HG03457 (cell line): ENCODE results near the gene RAD52.

Experiments used
- ATAC-seq: cut with Tn5 transposase; IDR thresholded peaks from one replicate; pipeline ENCODE4 v1.9.1; 2021; ENCODE audit warnings: moderate number of reproducible peaks; ENCODE audit not compliant: unreplicated experiment

RAD52 gene

GRCh38 chr12:916240-916639 lies 33.3 kb downstream of the RAD52 start:
- ATAC-seq = no peak

GRCh38 chr12:915090-915489 lies 34.4 kb downstream of the RAD52 start:
- no peak for ATAC-seq

GRCh38 chr12:913919-914698 lies 35.4 kb downstream of the RAD52 start:
- ATAC-seq = no peak

DNA sequence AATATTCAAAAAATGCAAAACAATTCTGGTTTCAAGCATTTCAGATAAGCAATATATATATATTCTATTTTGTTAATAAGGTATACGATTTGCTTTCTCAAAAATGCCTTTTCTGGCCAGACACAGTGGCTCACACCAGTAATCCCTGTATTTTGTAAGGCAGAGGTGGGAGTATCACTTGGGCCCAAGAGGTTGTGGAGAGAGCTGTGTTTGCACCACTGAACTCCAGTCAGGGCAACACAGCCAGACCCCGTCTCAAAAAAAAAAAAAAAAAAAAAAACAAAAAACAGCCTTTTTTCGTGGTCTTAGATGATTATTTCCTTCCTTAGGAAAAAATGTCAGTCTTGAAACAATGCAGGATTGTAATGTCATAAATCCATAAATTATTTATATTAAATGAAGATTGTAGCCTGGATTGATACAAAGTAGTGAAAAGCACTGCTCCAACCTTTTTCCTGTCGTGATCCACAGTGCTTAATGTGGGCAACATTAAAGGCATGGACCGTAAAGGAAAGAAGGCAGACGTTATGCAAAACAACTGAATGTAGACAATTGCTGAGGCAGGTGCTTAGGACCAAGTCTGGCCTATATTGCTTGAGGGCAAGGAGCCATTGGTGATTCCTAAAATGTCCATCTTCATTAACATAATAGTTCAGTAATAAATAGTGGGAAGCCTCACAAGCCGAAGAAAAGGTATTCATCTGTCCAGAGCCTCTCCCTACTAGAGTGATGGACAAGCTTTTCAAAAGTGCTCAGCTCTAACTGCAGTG lies 36.8 kb downstream of the RAD52 start:
- no peak for ATAC-seq

DNA sequence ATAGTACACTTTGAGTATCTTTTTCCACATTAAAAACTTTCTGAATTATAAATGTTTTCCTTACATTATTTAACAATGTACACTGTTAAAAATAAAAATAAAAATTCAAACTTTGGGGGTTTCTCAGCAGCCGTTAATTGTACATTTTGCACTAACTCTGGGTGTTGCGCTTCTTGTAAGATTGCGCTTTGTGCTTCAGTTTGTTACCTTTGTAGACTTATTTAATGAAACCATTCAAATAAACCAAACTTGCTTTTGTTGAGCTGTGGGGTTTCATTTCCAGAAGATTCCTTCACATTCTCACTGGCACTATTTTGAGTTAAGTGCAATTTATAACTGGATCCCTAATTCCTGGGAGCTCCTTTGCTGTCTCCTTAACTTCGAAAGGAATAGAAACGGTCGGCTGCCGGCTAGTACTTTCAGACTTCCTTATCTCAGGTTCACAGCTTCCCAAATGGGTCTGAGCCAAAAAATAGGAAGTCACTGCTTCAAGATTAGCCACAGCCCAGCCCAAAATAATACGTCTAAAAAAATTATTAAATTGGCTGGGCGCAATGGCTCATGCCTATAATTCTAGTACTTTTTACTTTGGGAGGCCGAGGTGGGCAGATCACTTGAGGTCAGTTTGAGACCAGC lies 38.2 kb downstream of the RAD52 start:
- ATAC-seq = no peak

- ATAC-seq = no peak
Measured at GRCh38 chr12:910416-910815, 39.1 kb downstream of the RAD52 start.

DNA sequence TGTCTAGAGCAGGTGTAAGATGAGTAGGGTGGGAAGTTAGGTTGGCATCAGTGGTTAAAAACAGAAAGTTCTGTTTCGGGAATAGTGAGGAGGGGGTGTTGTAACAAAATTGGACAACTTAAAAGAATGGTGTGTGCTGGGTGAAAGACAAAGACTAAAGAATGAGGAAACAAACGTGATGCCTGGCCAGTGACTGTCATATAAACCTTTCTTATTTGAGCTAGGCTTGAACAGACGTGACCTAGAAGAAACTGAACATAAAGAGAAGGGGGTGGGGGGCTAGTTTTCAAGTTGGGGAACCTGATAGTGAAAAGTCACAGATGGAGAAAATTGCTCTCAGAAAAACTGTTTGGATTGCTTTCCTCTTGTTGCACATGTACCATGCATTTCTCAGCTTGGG lies 39.6 kb downstream of the RAD52 start:
- ATAC-seq = no peak

DNA sequence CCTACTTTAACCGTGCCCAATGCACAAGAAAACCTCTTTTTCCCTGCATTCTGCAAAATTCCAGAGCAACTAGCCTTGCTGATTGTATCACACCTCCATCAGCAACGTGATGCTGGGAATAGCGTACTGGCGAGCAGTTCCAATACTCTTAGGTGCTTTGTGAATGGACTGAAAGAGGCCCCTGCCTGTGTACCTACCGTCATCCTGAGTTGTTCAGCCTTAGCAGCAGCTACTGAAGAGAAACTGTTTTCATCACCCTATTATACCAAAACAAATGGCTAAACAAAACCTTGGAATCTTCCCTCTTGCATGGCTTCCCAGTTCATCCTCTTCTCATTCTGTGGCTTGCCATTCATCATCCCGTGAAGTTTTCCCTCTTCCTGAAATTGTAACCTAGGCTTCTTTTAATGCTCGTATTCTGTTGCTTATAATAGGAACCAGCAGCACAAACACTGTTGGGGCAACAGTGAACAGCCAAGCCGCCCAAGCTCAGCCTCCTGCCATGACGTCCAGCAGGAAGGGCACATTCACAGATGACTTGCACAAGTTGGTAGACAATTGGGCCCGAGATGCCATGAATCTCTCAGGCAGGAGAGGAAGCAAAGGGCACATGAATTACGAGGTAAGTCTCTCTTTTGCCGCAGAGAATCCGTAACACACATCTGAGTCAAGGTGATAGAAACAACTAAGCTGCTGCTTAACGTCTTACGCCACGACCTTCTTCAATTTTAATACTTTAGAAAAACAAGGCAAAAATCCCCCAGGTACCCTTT lies 41.9 kb downstream of the RAD52 start:
- ATAC-seq = no peak

- no peak for ATAC-seq
Measured at GRCh38 chr12:906062-906585, 43.4 kb downstream of the RAD52 start.

DNA sequence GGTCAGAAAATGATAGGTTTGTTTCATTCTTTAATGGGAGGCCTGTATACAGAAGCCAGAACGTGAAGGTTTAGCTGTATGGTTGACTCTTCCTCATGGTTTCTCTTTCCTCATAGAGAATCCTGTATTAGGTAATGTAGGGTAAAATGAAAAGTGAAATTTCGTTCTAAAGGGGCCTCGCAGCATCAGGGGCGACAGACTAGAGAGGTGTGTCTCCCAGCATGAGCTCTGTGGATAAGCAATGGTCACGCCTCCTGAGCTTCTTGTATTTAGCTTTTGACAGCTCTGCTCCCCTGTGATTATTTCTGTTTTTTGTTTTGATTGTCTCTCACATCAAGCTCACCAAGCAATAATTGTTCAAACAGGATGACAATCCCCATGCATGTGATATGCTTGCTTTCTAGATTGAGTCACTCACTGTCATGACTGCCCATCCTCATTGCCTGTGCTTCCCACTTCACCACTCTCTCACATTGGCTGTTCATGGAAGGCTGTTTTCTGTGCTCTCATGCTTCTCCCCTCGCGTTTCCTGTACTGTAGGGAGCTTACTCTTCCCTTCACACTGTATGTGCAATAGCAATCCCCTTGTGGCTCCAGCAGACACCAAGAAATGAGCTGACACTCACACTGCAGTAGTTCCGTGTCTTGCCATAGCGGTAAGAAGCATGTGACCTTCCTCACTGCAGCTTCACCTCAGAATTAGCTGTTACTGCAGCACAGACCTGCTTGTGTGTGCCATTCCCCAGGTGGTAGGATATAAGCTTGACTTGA lies 44.0 kb downstream of the RAD52 start:
- no peak for ATAC-seq

GRCh38 chr12:904010-904414 lies 45.5 kb downstream of the RAD52 start:
- no peak for ATAC-seq

DNA sequence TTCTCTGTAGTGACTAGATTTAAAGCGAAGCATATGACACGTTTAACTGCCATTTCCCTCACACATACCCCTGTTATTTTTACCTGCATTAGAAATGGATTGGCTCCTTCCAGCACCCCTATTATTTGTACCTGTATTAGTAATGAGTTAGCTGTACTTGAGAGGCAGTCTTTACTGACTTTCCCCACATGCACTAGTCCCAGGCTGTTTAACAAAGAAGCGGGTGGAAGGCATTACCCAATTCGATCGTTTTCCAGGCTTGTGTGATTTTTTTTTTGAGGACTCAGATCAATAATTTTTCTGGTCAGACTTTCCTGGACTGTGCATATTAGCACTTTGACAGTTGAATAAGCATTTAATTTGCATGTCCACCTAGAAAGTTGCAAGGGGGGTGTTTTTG lies 46.4 kb downstream of the RAD52 start:
- ATAC-seq = no peak

- ATAC-seq = no peak
Measured at GRCh38 chr12:902581-902980, 46.9 kb downstream of the RAD52 start.

DNA sequence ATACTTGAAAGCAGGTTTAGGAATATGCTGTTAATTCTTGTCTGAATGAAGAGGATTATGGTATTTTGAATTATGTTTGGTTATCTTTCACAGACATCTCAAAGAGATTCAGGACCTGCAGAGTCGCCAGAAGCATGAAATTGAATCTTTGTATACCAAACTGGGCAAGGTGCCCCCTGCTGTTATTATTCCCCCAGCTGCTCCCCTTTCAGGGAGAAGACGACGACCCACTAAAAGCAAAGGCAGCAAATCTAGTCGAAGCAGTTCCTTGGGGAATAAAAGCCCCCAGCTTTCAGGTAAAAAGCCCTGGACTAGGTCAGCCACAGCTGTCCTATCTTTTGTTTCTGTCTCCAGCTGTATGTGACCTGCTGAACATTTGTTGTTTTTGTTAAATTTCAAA lies 52.1 kb downstream of the RAD52 start:
- ATAC-seq = no peak

GRCh38 chr12:896031-896430 lies 53.5 kb downstream of the RAD52 start:
- ATAC-seq = no peak

GRCh38 chr12:894226-894625 lies 55.3 kb downstream of the RAD52 start:
- no peak for ATAC-seq

GRCh38 chr12:886206-886605 lies 63.3 kb downstream of the RAD52 start:
- ATAC-seq = no peak

- ATAC-seq = no peak
Measured at GRCh38 chr12:885701-886100, 63.8 kb downstream of the RAD52 start.

DNA sequence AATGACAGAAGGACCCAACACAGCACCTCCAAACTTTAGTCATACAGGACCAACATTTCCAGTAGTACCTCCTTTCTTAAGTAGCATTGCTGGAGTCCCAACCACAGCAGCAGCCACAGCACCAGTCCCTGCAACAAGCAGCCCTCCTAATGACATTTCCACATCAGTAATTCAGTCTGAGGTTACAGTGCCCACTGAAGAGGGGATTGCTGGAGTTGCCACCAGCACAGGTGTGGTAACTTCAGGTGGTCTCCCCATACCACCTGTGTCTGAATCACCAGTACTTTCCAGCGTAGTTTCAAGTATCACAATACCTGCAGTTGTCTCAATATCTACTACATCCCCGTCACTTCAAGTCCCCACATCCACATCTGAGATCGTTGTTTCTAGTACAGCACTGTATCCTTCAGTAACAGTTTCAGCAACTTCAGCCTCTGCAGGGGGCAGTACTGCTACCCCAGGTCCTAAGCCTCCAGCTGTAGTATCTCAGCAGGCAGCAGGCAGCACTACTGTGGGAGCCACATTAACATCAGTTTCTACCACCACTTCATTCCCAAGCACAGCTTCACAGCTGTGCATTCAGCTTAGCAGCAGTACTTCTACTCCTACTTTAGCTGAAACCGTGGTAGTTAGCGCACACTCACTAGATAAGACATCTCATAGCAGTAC lies 64.6 kb downstream of the RAD52 start:
- ATAC-seq = no peak

DNA sequence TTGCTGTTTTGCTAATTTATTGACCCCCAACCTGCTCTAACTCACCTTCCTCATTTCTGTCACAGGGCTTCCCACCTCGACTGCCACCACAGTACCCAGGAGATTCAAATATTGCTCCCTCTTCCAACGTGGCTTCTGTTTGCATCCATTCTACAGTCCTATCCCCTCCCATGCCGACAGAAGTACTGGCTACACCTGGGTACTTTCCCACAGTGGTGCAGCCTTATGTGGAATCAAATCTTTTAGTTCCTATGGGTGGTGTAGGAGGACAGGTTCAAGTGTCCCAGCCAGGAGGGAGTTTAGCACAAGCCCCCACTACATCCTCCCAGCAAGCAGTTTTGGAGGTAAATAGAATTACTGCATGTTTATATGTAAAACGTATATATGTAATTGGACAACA lies 68.8 kb downstream of the RAD52 start:
- no peak for ATAC-seq
